DMS153 treated with DMSO at 0.1 percent for 48 hours (cell line): ENCODE measurements around the gene RAB3D.
A peak's percentile ranks its signal among the peaks of the same experiment; 100 is the strongest.
"Not testable (repeated sequence)": the region's sequence is repeated elsewhere in the genome, so short reads cannot be mapped to it uniquely, and the experiment has no call there.

Experiments
- DNase-seq: peaks from one replicate; lab custom pipeline; 2025; ENCODE audit not compliant: unreplicated experiment; lab: John Stamatoyannopoulos, UW

The RAB3D gene

GRCh38 chr19:11338569-11339253, 746 bp downstream of the RAB3D start:
- no peak for DNase-seq

DNA sequence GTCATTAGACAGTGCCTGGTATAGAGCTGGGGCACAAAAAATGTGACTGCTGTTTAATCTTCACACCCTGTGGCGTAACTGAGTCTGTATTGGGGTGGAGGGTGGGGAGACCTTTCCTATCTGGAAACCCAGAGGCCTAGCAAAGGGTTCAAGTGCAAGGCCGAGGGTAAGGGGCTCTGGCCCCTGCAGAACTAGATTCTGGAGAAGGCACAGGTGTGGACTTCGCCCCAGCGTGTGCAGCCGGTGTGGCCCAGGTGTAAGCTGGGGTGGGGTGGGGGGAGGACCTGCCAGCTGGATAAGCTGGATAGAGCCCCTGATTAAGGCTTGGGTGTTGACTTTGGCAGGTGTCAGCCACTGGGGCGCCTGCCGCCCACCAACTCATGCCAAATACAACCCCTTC, 1.3 kb downstream of the RAB3D start:
- no peak for DNase-seq

DNA sequence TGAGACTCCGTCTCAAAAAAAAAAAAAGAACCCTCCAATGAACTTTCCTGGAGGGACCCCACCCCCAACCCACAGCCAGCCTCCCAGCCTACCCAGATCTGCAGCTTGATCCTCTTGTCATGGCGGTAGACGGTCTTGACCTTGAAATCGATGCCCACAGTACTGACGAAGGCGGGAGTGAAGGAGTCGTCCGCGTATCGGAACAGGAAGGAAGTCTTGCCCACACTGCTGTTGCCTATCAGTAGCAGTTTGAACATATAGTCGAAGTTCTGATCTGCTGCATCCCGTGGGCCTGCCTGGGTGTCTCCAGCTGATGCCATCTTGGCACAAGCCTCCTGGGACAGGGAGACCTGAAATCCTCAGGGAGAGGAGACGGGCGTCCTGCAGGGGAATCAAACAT, 2.4 kb downstream of the RAB3D start:
- DNase-seq, result no peak

DNA sequence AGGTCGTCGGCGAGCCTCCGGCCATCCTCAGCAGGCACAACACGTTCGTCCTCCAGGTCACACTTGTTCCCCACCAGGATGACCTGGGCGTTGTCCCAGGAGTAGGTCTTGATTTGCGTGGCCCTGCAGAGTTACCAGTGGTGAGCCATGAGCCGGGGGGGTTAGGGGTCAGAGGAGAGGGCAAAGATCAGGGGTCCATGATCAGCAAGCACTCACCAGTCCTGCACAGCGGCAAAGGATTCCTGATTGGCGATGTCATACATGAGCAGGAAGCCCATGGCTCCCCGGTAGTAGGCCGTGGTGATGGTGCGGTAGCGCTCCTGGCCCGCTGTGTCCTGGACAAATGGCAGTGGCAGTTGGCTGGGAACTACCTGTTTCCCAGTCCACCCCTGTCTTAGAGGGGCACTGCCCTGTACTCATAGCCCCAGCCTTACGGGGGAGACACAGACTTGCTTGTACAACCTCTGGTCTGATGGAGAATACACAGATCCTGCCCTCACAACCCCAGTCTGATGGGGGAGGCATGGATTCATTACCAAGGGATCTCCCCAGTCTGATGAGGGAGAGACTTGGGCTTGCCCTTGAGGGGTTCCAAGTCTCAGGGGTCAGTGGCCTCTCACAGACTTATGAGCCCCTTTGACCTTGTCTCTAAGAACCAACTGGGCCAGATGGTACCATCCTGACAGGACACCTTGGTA, 3.9 kb downstream of the RAB3D start:
- no peak for DNase-seq

GRCh38 chr19:11333838-11334237, 5.6 kb downstream of the RAB3D start:
- DNase-seq, result not testable (repeated sequence)

DNA sequence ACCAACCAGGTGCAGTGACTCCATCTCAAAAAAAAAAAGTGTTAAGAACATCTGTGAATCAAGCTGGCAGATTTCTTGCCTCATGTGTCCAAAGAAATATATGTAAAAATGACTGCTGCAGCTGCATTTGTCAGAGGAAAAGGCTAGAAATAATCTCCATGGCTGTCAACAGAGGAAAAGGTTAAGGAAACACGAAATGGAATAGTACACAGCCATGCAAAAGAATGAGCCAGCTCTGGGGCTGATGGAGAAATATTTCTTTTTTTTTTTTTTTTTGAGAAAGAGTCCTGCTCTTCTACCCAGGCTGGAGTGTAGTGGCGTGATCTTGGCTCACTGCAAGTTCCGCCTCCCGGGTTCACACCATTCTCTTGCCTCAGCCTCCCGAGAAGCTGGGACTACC, 6.6 kb downstream of the RAB3D start:
- no peak for DNase-seq

GRCh38 chr19:11331502-11331901, 8.0 kb downstream of the RAB3D start:
- no peak for DNase-seq

DNA sequence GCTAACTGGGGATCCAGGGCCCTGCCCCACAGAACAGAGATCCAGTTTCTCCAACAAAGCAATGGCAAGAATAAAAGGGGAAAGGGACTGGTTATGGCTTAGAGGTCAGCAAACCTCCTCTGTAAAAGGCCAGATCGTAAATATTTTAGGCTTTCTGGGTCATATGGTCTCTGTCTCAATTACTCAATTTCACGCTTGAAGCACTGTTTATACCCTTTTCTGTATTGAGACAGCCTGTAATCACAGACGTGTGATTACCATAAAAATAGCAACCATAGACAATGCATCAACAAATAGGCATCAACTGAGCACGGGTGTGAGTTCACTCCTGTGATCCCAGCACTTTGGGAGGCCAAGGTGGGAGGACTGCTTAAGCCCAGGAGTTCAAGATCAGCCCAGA, 9.3 kb downstream of the RAB3D start:
- no peak for DNase-seq

GRCh38 chr19:11325544-11325943, 13.9 kb downstream of the RAB3D start:
- DNase-seq, result no peak

- DNase-seq, result no peak
These were observed 14.6 kb downstream of the RAB3D start for GRCh38 chr19:11324748-11325389.

DNA sequence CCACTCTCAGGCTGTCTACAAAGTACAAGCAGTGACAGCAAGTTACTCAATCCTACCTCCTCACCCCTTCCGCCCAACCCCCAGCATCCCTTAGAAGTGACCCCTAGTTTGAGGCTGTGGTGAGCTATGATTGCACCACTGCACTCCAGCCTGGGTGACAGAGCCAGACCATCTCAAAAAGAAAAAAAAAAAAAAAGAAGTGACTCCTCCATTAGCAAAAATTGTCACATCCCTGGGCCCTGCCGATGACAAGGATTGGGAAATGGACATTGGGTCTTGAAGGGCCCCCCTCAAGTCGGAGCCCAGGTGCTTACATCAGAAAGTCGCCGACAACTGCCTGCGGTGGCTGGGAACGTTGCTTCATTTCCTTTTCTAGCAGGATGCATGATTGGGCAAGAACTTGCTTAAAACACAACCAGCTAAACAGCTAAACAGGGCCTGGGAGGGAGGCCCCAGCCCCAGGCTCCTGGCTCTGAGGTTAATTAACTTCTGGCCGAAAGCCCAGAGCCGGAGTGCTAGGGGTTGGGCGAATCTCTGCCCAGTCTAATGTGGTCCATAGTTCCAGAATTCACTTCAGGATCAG, 15.3 kb downstream of the RAB3D start:
- DNase-seq, result peak; percentile 84

DNA sequence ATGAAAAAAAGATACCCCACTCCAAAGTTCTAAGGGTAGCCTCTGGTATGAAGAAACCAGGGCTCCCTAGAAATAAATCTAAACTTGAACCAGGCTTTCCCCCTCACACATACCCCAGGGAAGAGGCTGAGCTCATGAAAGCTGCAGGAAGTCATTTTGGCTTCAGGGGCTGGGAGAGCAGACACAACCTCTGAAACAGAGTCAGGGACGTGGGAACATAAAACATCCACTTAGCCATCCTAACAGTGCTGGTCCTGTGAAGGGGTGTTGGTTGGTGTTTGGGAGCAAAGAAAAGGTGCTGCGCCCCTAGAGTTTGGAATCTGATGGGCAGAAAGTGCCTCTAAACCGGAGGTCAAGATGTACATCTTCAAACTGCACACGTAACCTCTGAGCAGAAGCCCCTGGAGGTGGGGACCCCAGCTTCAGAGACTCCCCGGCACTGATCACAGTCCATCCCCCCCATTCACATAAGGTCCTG, 15.8 kb downstream of the RAB3D start:
- no peak for DNase-seq

- DNase-seq, result no peak
These were observed 17.0 kb downstream of the RAB3D start for GRCh38 chr19:11322269-11323024.

DNA sequence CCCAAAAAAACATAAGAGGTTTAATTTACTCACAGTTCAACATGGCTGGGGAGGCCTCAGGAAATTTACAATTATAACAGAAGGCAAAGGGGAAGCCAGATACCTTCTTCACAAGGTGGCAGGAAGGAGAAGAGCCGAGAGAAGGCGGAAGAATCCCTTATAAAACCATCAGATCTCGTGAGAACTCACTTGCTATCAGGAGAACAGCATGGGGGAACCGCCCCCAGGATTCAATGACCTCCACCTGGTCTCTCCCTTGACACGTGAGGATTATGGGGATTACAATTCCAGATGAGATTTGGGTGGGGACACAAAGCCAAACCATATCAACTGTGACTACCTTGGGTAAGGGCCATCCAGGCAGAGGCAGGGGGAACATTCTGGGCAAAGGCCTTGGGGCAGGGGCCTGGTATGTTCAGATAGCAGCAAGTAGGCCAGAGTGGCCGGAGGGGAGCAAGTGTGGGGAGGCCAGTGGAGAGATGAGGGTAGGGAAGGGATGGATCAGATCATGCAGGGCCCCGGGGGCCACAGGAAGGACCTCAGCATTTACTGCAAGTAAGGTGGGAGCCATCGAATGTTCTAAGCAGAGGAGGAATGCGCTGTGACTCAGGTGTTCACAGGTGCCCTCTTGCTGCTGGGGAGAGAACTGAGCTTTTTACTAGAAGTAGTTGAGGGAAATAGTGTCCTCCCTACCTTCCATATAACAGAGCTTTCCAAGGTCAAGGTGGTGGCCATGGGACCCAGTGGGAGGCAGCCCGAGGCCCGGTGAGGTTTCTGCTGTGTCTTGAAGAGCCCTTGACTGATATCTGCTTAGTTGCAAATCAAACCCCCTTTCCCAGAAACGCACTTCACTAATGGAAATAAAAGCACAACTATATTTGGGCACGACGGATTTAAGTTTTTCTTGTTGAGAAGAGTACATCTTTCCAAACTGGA, 18.0 kb downstream of the RAB3D start:
- no peak for DNase-seq

- not testable (repeated sequence) for DNase-seq
These were observed 19.0 kb downstream of the RAB3D start for GRCh38 chr19:11320278-11320995.

GRCh38 chr19:11306337-11306736, 33.1 kb downstream of the RAB3D start:
- DNase-seq, result no peak

- DNase-seq, result no peak
These were observed 34.5 kb downstream of the RAB3D start for GRCh38 chr19:11304936-11305335.

DNA sequence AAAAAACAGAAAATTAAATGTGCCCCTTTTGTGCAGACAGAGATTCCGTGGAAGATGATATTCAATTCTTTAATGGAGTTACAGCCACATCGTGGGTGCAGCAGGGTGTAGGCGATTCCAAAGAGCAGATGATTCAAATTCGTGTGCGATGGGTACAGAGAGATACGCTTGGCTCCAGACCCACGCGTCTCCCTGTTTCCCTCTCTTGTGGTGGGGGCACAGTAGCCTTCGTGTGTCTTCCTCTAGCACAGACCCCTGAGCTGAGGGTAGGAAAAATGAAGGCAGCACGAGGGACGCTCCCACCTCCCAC, 38.7 kb downstream of the RAB3D start:
- DNase-seq, result no peak

DNA sequence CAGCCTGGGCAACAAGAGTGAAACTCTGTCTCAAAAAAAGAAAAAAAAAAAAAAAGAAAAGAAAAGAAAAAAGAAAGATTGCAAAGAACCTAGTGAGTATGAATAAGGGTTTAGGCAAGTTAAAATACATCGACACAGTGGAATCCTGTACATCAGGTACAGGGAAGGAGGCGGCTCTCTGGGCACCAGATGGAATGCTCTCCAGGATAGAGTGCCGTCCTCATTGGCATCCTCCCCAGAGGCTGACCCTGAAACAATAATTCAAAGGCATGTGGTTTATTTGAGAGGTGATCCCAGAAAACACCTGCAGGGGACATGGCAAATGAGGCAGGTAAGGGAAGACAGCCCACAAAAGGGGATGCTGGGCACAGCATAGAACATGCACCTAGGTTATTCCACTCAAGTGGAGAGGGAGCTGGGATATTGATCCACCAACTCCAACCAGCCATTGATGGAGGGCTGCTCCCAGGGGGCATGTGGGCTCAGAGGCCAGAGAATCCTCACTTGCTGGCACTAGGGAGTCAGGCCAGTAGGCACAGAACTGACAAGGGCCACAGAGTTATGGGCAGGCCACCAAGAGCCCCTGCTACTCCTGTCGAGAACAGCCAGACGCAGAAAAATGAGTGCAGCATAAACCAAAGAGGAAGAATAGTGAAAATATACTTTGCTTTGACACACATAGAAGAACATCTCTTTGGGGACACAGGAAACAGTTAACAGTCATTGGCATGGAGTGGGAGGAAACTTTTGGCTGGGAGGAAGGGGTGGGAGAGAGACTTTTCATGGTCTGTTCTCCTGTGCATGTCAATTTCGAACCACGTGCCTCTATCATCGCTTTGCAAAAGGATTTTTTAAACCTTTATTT, 39.3 kb downstream of the RAB3D start:
- no peak for DNase-seq
